TTC549 (cell line): Measurements from ENCODE around the gene TIMM22.
"Not testable (repeated sequence)": the region's sequence is repeated elsewhere in the genome, so short reads cannot be mapped to it uniquely, and the experiment has no call there.

Experiments used
- FAIRE-seq: peaks from 2 replicates; lab custom pipeline; 2012; peaks lifted over from hg19 to GRCh38; lab: Jason Lieb, UNC

The TIMM22 gene

GRCh38 chr17:973053-973452 lies 23.9 kb upstream of the TIMM22 start:
- no peak for FAIRE-seq

- FAIRE-seq: not testable (repeated sequence)
Observed at GRCh38 chr17:974778-975177, 22.2 kb upstream of the TIMM22 start.

- FAIRE-seq: no peak
Observed at GRCh38 chr17:975371-975915, 21.5 kb upstream of the TIMM22 start.

GRCh38 chr17:976312-976711 lies 20.6 kb upstream of the TIMM22 start:
- FAIRE-seq: no peak

GRCh38 chr17:977166-977565 lies 19.8 kb upstream of the TIMM22 start:
- FAIRE-seq: no peak

GRCh38 chr17:978103-979093 lies 18.5 kb upstream of the TIMM22 start:
- no peak for FAIRE-seq

- FAIRE-seq: no peak
Observed at GRCh38 chr17:979212-979538, 17.8 kb upstream of the TIMM22 start.

- FAIRE-seq: no peak
Observed at GRCh38 chr17:979539-980405, 17.2 kb upstream of the TIMM22 start, which contains the start of gene NXN. NXN (minus strand) TSS chr17:979776.

- FAIRE-seq: peak; percentile 88
Observed at GRCh38 chr17:980406-981291, 16.3 kb upstream of the TIMM22 start.

GRCh38 chr17:981292-981658 lies 15.7 kb upstream of the TIMM22 start:
- no peak for FAIRE-seq

- no peak for FAIRE-seq
Observed at GRCh38 chr17:983921-984320, 13.0 kb upstream of the TIMM22 start.

- FAIRE-seq: no peak
Observed at GRCh38 chr17:986322-986929, 10.5 kb upstream of the TIMM22 start.

- no peak for FAIRE-seq
Observed at GRCh38 chr17:987931-988330, 9.0 kb upstream of the TIMM22 start.

GRCh38 chr17:988561-988960 lies 8.4 kb upstream of the TIMM22 start:
- FAIRE-seq: no peak

GRCh38 chr17:992933-993332 lies 4.0 kb upstream of the TIMM22 start:
- no peak for FAIRE-seq

- FAIRE-seq: not testable (repeated sequence)
Observed at GRCh38 chr17:995324-995723, 1.6 kb upstream of the TIMM22 start.

- no peak for FAIRE-seq
Observed at GRCh38 chr17:998111-998510, 1.2 kb downstream of the TIMM22 start.

GRCh38 chr17:1000597-1001461 lies 3.9 kb downstream of the TIMM22 start:
- FAIRE-seq: no peak

- FAIRE-seq: no peak
Observed at GRCh38 chr17:1001640-1002411, 4.9 kb downstream of the TIMM22 start.

GRCh38 chr17:1002412-1002753 lies 5.5 kb downstream of the TIMM22 start:
- no peak for FAIRE-seq
